Peyer's patch (tissue), 4 donors: ENCODE results near the gene LUZP2. TPM values are rescaled to one million over a fixed set of nuclear protein-coding genes. Genes with fewer than 3 reads are reported as not detected.
A peak's percentile ranks its signal among the peaks of the same experiment; 100 is the strongest.

Experiments
- DNase-seq, 3 donors: peaks; one replicate each; pipeline ENCODE4 v3.0.0-alpha.2; 2017 to 2019
- H3K27ac ChIP-seq, 4 donors: fragments of 200-600 bp; sonication (generic); one replicate each; pipeline ENCODE4 v1.5.1; 2016 to 2019
- H3K27me3 ChIP-seq, 2 donors: fragments of 200-600 bp; sonication (generic); one replicate each; pipeline ENCODE4 v1.5.1; 2019
- H3K36me3 ChIP-seq, 3 donors: fragments of 200-600 bp; sonication (generic); one replicate each; pipeline ENCODE4 v1.5.1; 2016 to 2019
- H3K4me1 ChIP-seq, 4 donors: fragments of 200-600 bp; sonication (generic); one replicate each; pipeline ENCODE4 v1.5.1; 2016 to 2019
- H3K4me3 ChIP-seq, 4 donors: fragments of 200-600 bp; sonication (generic); 1 replicate in 3 of 4; 2 replicates in 1 of 4; pipeline ENCODE4 v1.5.1; 2016 to 2019; ENCODE audit warnings: mild to moderate bottlenecking in 1 of 4
- H3K9me3 ChIP-seq, 4 donors: fragments of 200-600 bp; sonication (generic); one replicate each; pipeline ENCODE4 v1.5.1; 2016 to 2019; ENCODE audit warnings: mild to moderate bottlenecking in 1 of 4
- CTCF ChIP-seq, 6 experiments: fragments of 450-650 bp in 4 of 6; fragments of 200-600 bp in 2 of 6; sonication (generic) in 1 of 6; IDR thresholded peaks; one replicate each; pipeline ENCODE4 v1.5.1; 2017 to 2019; ENCODE audit warnings: antibody characterized with exemption in 6 of 6, mild to moderate bottlenecking in 3 of 6, moderate library complexity in 1 of 6
- POLR2A ChIP-seq, 2 donors: fragments of 450-650 bp; IDR thresholded peaks; one replicate each; pipeline ENCODE4 v1.5.1; 2017; ENCODE audit warnings: antibody characterized with exemption in 2 of 2, mild to moderate bottlenecking in 2 of 2, moderate library complexity in 2 of 2
- total RNA-seq, 4 donors: library from RNA; depleted of rRNA; stranded (reverse); fragments of >200 nt; gene quantifications; one replicate each; pipeline ENCODE4 v1.1.0, GENCODE V29; 2016

Gene LUZP2
- total RNA-seq, 4 donors from 2014 or later: 0.47 TPM; not detected in 3

- Histone ChIP-seq H3K27ac (no peak overlapping the region), H3K4me1 (no peaks in the 10 kb centered on the region), H3K4me3 (no peak overlapping the region), H3K9me3 (no peaks in the 10 kb centered on the region), H3K27me3 (no peaks in the 10 kb centered on the region), H3K36me3 (no peaks in the 10 kb centered on the region)
- no peak for DNase-seq
- TF ChIP-seq POLR2A (IDR thresholded peaks at IDR 0.05) (no peak), CTCF (IDR thresholded peaks at IDR 0.05) (no peak)
Measured at GRCh38 chr11:24594401-24594800, 97.5 kb downstream of the LUZP2 start.

DNA sequence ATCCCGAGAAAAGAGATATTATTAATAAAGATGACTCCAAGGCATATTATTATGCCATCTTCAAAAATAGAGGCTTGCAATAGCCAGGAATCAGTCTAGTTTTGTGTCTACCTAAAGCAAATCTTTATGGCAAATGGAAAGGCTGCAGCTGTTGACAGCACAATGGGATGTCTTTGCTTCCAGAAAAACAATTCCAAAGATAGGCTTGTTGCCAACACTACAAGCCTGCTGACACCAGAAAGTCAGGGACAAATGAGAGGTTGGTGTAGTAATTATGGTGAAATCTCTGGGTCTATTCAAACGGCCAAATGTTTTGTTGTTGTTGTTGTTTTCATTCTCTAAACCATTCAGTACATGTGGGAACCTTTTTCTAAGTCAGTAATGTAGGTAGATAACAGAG lies 101.8 kb downstream of the LUZP2 start:
- no peaks in the 10 kb centered on the region for H3K27me3 ChIP-seq
- no peaks in the 10 kb centered on the region for H3K9me3 ChIP-seq
- H3K27ac ChIP-seq: no peak overlapping the region
- H3K4me3 ChIP-seq: no peak overlapping the region
- H3K4me1 ChIP-seq: no peaks in the 10 kb centered on the region
- no peak for DNase-seq
- TF ChIP-seq CTCF (IDR thresholded peaks at IDR 0.05) (no peak), POLR2A (IDR thresholded peaks at IDR 0.05) (no peak)
- H3K36me3 ChIP-seq: no peaks in the 10 kb centered on the region

DNA sequence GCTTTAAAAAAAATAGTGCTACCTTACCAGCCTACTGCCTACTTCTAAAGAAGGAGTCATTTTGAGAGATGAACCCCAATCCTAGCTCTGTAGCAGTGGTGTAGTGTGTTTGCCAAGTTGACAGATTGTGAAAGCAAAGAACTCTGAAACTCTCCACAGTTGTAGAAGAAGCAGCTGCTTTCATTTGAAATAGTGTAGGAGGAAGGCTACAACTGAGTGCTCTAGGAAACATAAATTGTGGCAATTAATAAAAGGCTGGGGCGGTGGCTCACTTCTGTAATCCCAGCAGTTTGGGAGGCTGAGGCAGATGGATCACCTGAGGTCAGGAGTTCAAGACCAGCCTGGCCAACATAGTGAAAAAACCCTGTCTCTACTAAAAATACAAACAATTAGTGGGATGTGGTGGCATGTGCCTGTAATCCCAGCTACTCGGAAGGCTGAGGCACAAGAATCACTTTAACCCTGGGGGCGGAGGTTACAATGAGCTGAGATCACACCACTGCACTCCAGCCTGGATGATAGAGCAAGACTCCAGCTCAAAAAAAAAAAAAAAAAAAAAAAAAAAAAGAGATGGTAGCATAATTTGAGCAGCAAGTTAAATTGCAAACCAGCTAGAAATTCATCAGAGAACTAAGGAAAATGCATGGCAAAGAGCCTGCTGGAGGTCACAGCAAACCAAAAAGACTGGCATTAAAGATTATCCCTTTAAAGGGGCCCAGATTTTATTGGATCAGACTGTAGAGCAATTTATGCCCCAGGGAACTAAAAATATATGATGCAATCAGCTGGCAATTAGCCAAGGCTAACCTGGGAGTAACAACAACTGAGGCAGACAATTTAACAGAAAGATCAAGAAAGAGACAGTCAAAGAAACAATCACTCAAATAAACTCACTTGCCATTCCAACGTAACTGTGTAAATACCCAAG lies 112.6 kb downstream of the LUZP2 start:
- no peaks in the 10 kb centered on the region for H3K4me1 ChIP-seq
- H3K4me3 ChIP-seq: no peak overlapping the region
- H3K9me3 ChIP-seq: no peaks in the 10 kb centered on the region
- H3K36me3 ChIP-seq: no peaks in the 10 kb centered on the region
- no peak for TF ChIP-seq POLR2A (IDR thresholded peaks at IDR 0.05)
- no peak for TF ChIP-seq CTCF (IDR thresholded peaks at IDR 0.05)
- DNase-seq: no peak
- H3K27ac ChIP-seq: no peak overlapping the region
- H3K27me3 ChIP-seq: no peaks in the 10 kb centered on the region

DNA sequence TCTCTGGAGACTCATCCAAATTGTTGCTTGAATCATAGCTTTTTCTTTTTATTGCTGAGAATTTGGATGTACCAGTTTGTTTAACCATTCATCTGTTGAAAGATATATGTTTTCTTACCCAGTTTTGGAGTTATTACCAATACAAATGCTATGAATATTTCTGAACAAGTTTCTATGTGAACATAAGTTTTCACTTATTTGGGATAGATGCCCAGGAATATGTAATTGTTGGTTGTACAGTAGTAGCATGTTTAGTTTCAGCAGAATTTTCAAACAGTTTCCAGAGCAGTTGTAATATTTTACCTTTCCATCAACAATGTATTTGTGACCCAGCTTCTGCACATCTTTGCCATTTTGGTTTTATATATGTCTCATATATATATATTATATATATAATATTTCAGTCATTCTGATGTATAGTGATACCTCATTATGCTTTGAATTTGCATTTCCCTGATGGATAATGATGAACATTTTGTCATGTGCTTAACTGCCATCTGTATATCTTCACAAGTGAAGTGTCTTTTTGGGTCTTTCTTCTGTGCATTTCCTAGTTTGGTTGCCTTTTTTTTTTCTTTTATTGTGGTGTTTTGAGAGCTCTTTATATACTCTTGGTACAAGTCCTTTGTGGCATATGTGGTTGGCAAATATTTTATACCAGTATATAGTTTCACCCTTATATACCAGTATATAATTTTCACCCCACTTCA lies 118.8 kb downstream of the LUZP2 start:
- no peaks in the 10 kb centered on the region for H3K4me1 ChIP-seq

DNA sequence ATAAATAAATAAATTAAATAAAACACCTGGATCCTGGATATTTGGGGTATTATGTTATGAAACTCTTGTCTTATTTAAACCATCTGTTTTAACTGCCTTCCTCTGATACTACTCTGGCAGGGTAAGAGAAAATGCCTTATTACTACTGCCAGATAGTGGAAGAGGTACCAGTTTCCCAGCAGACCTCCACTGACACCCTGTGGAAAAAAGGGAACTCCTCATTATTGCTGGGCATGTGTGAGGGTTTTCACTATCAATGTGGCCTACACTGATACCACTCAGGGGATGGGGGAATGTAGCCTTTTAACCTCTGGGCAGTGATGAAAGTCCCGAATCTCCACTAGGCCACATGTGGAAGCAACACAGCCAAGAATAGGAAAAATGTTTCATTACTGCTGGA lies 121.0 kb downstream of the LUZP2 start:
- Histone ChIP-seq H3K36me3 (no peaks in the 10 kb centered on the region), H3K4me3 (no peak overlapping the region), H3K27ac (no peak overlapping the region), H3K4me1 (no peaks in the 10 kb centered on the region), H3K9me3 (no peaks in the 10 kb centered on the region), H3K27me3 (no peaks in the 10 kb centered on the region)
- DNase-seq: no peak
- TF ChIP-seq CTCF (IDR thresholded peaks at IDR 0.05): peak in 2 of 6 experiments; percentile 4 to 11
- TF ChIP-seq POLR2A (IDR thresholded peaks at IDR 0.05): no peak

More for the DNA sequence above, 118.8 kb downstream of the LUZP2 start:
- no peak for DNase-seq
- no peaks in the 10 kb centered on the region for H3K27me3 ChIP-seq
- H3K27ac ChIP-seq: no peak overlapping the region
- H3K9me3 ChIP-seq: no peaks in the 10 kb centered on the region
- no peak overlapping the region for H3K4me3 ChIP-seq
- no peaks in the 10 kb centered on the region for H3K36me3 ChIP-seq
- TF ChIP-seq CTCF (IDR thresholded peaks at IDR 0.05): no peak
- no peak for TF ChIP-seq POLR2A (IDR thresholded peaks at IDR 0.05)
